Testis (tissue), 3 donors: ENCODE data around the gene MPC1L. TPM values are rescaled to one million over a fixed set of nuclear protein-coding genes. Genes with fewer than 3 reads are reported as not detected.
A peak's percentile ranks its signal among the peaks of the same experiment; 100 is the strongest.

Experiments used
- DNase-seq: peaks from one replicate; pipeline ENCODE4 v3.0.0-alpha.2; 2019
- H3K27ac ChIP-seq, 2 donors: fragments of 200-600 bp; sonication (generic); one replicate each; pipeline ENCODE4 v1.5.1; 2019
- H3K27me3 ChIP-seq: fragments of 200-600 bp; sonication (generic); one replicate; pipeline ENCODE4 v1.5.1; 2019
- H3K36me3 ChIP-seq: fragments of 200-600 bp; sonication (generic); one replicate; pipeline ENCODE4 v1.5.1; 2017; ENCODE audit warnings: low read depth; ENCODE audit errors: missing control alignments
- H3K4me1 ChIP-seq: fragments of 200-600 bp; sonication (generic); one replicate; pipeline ENCODE4 v1.5.1; 2019
- H3K4me3 ChIP-seq, 2 donors: fragments of 200-600 bp; sonication (generic); one replicate each; pipeline ENCODE4 v1.5.1; 2017 to 2019
- H3K9me3 ChIP-seq: fragments of 200-600 bp; sonication (generic); one replicate; pipeline ENCODE4 v1.5.1; 2017
- POLR2A ChIP-seq: fragments of 450-650 bp; IDR thresholded peaks from one replicate; pipeline ENCODE4 v1.6.1; 2017; ENCODE audit warnings: antibody characterized with exemption, mild to moderate bottlenecking, moderate library complexity
- WGBS, 2 donors: methylation state at CpG; one replicate each; pipeline ENCODE4 v1.1.5; 2018; 5-methylcytosine and 5-hydroxymethylcytosine counted together
- intact Hi-C: fragments of 100-400 bp; cut with DNase I; formaldehyde crosslinking; loops from one replicate; pipeline ENCODE4 v1.15.1; 2023; ENCODE audit warnings: low total_unique reads
- polyA plus RNA-seq: library from polyadenylated mRNA; stranded (reverse); fragments of 350-450 nt; fragmentation: Illumina TruSeq; extraction: RNeasy Lipid Tissue Mini Kit (QIAGEN cat#74804); gene quantifications from one replicate; pipeline ENCODE4 v1.2.3, GENCODE V29; 2014; ENCODE audit warnings: low read depth, low replicate concordance; ENCODE audit not compliant: insufficient read depth
- total RNA-seq, 2 donors: library from RNA; depleted of rRNA; stranded (reverse); fragments of >200 nt; gene quantifications; one replicate each; pipeline ENCODE4 v1.2.3, GENCODE V29; 2016
- TF ChIP-seq, protein P1 (sequence below), 3 experiments: fragments of 450-650 bp in 2 of 3; fragments of 200-600 bp in 1 of 3; sonication (generic) in 1 of 3; IDR thresholded peaks; one replicate each; pipeline ENCODE4 v1.5.1; 2016 to 2019; ENCODE audit warnings: antibody characterized with exemption in 3 of 3, mild to moderate bottlenecking in 2 of 3, moderate library complexity in 1 of 3

Gene MPC1L
- total and polyA plus RNA-seq, 3 donors from 2014 or later: 8.5 to 17.3 (median 11.4) TPM

- WGBS, 2 donors: 57 to 60% methylated on average over 4 of the region's 4 CpGs
- H3K4me1 ChIP-seq: no peaks in the 10 kb centered on the region
- no peak overlapping the region for H3K27ac ChIP-seq
- H3K36me3 ChIP-seq: no peaks in the 10 kb centered on the region
- no peaks in the 10 kb centered on the region for H3K27me3 ChIP-seq
- no peaks in the 10 kb centered on the region for H3K9me3 ChIP-seq
- TF ChIP-seq, protein P1, sequence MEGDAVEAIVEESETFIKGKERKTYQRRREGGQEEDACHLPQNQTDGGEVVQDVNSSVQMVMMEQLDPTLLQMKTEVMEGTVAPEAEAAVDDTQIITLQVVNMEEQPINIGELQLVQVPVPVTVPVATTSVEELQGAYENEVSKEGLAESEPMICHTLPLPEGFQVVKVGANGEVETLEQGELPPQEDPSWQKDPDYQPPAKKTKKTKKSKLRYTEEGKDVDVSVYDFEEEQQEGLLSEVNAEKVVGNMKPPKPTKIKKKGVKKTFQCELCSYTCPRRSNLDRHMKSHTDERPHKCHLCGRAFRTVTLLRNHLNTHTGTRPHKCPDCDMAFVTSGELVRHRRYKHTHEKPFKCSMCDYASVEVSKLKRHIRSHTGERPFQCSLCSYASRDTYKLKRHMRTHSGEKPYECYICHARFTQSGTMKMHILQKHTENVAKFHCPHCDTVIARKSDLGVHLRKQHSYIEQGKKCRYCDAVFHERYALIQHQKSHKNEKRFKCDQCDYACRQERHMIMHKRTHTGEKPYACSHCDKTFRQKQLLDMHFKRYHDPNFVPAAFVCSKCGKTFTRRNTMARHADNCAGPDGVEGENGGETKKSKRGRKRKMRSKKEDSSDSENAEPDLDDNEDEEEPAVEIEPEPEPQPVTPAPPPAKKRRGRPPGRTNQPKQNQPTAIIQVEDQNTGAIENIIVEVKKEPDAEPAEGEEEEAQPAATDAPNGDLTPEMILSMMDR (IDR thresholded peaks at IDR 0.05): no peak
- no peak for TF ChIP-seq POLR2A
- H3K4me3 ChIP-seq: no peak overlapping the region
- intact Hi-C loops: no loop called here
- DNase-seq: no peak
These were observed 10.7 kb upstream of the MPC1L start for GRCh38 chrX:40612511-40612910.

GRCh38 chrX:40615976-40616375, 7.3 kb upstream of the MPC1L start:
- H3K4me3 ChIP-seq: no peak overlapping the region
- intact Hi-C loops: no loop called here
- H3K9me3 ChIP-seq: no peaks in the 10 kb centered on the region
- no peaks in the 10 kb centered on the region for H3K4me1 ChIP-seq
- H3K27me3 ChIP-seq: no peaks in the 10 kb centered on the region
- H3K36me3 ChIP-seq: no peaks in the 10 kb centered on the region
- TF ChIP-seq, protein P1 (IDR thresholded peaks at IDR 0.05): no peak
- no peak for TF ChIP-seq POLR2A
- no peak for DNase-seq
- H3K27ac ChIP-seq: no peak overlapping the region
- 66 to 67% methylated on average over 9 of the region's 9 CpGs for WGBS, 2 donors

GRCh38 chrX:40617566-40617965, 5.7 kb upstream of the MPC1L start:
- no peak for DNase-seq
- Histone ChIP-seq H3K4me1 (no peaks in the 10 kb centered on the region), H3K27me3 (no peaks in the 10 kb centered on the region), H3K4me3 (no peak overlapping the region), H3K27ac (no peak overlapping the region), H3K9me3 (no peaks in the 10 kb centered on the region), H3K36me3 (no peaks in the 10 kb centered on the region)
- TF ChIP-seq, protein P1 (IDR thresholded peaks at IDR 0.05): no peak
- no peak for TF ChIP-seq POLR2A
- 74 to 79% methylated on average over 7 of the region's 7 CpGs for WGBS, 2 donors
- intact Hi-C loops: no loop called here

DNA sequence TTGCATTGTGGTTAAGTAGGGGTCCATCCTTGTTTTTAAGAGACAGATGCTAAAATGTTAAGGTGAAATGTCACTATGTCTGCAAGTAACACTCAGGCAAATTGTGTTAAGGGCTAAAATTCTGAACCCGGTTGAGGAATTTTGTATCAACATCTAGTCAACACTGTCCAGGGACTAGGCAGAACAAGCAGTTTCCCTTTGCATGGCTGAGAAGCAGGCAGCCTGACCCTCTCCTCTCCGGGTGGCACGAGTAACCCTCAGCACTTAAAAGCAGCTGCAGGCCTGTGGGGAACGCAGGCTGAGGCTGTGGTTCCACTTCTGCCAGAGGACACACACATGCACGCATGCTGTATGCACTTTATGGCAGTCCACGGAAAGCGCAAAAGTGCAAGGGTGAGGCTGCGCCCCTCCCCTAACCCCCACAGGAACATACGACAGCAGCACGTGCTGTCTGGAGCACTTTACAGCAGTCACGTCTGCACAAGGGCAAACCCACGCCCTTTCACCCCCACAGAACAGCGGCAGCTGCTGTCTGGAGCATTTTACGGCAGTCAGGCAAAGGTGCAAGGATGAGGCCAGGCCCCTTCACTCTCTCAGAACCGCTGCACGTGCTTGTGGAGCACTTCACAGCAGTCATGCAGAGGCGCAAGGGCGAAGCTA, 619 bp upstream of the MPC1L start:
- no peaks in the 10 kb centered on the region for H3K9me3 ChIP-seq
- H3K4me3 ChIP-seq: peak overlapping the region in 1 of 2 donors; percentile 15
- DNase-seq: no peak
- 52 to 53% methylated on average over 13 to 14 of the region's 18 CpGs for WGBS, 2 donors
- H3K27me3 ChIP-seq: no peaks in the 10 kb centered on the region
- H3K27ac ChIP-seq: no peak overlapping the region
- intact Hi-C loops: no loop called here
- TF ChIP-seq, protein P1 (IDR thresholded peaks at IDR 0.05): no peak
- TF ChIP-seq POLR2A: no peak
- H3K4me1 ChIP-seq: no peaks in the 10 kb centered on the region
- no peaks in the 10 kb centered on the region for H3K36me3 ChIP-seq

GRCh38 chrX:40623665-40624064, 437 bp downstream of the MPC1L start:
- Histone ChIP-seq H3K9me3 (no peaks in the 10 kb centered on the region), H3K36me3 (no peaks in the 10 kb centered on the region), H3K27ac (no peak overlapping the region), H3K4me3 (peak overlapping the region in 1 of 2 donors; percentile 15), H3K27me3 (no peaks in the 10 kb centered on the region), H3K4me1 (no peaks in the 10 kb centered on the region)
- no peak for TF ChIP-seq POLR2A
- TF ChIP-seq, protein P1 (IDR thresholded peaks at IDR 0.05): no peak
- 38 to 78% methylated on average over 1 to 21 of the region's 32 CpGs for WGBS, 2 donors
- DNase-seq: no peak
- intact Hi-C loops: no loop called here
